GM12874 (cell line): ENCODE measurements around the gene ERGIC3.

Source experiments
- TF ChIP-seq, protein P1 (sequence below): IDR thresholded peaks from 2 replicates; pipeline ENCODE4 v1.5.1; 2011; ENCODE audit warnings: low read depth, mild to moderate bottlenecking, control low read depth, low read length, moderate library complexity; ENCODE audit not compliant: insufficient read depth

Gene ERGIC3

DNA sequence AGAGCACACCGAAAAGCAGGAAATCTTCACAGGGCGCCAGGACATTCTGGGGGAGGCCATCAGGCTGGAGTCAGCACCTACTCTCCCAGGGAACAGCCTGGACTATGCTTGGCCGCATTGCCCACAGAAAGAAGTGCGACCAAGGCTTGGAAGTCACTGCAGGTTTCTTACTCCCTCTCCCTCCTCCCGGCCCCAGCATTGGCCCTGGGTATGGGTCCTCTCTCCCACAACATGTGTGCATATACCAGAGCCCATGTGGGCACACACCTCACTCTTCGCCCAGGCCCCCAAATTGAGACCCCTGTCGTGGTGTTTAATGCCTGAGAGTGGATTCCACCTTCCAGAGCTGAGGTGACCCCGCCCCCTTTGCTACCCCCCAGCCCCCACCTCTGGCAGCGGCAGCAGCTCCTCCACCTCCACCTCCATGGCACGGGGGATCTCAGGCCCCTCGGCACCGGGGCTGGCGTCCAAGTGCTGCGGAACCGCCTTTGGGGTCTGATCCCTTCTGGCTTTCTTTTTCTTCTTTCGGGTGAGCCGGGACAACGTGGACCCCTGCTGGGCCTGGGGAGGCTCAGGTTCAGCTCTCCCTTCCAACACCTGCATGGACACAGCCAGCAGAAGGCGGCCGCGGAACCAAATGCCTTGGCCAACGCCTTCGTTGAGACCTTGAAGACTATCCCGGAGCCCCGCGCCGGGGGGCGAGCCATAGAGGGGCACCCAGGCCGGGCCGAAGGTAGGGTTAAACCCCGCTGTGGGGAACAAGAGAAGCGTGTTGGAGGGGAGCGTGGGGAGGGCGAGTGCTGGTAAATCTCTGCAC, 58.5 kb downstream of the ERGIC3 start:
- TF ChIP-seq, protein P1, sequence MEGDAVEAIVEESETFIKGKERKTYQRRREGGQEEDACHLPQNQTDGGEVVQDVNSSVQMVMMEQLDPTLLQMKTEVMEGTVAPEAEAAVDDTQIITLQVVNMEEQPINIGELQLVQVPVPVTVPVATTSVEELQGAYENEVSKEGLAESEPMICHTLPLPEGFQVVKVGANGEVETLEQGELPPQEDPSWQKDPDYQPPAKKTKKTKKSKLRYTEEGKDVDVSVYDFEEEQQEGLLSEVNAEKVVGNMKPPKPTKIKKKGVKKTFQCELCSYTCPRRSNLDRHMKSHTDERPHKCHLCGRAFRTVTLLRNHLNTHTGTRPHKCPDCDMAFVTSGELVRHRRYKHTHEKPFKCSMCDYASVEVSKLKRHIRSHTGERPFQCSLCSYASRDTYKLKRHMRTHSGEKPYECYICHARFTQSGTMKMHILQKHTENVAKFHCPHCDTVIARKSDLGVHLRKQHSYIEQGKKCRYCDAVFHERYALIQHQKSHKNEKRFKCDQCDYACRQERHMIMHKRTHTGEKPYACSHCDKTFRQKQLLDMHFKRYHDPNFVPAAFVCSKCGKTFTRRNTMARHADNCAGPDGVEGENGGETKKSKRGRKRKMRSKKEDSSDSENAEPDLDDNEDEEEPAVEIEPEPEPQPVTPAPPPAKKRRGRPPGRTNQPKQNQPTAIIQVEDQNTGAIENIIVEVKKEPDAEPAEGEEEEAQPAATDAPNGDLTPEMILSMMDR, result no peak

- TF ChIP-seq, protein P1, result peak; percentile 37; the same call in 1 of the 2 replicates
These were observed 59.4 kb downstream of the ERGIC3 start for GRCh38 chr20:35600993-35601973.

DNA sequence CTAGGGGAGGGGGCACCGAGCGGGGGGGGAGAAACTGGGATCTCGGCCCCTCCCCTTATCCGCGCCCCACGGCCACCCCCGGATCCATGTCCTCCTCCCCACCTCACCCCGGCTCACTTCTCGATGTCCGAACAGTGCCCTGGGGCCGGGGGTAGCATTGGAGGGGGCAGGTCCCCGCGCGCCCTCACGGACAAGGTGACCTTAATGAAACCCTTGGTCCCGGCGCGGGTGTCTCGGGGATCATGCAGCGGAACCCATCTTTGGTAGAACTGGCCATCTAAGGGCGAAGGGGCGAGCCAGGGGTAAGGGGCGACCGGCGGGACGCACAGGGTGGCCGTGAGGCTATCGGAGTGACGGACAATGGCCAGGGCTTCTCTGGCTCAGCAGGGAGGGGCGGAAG, 60.1 kb downstream of the ERGIC3 start:
- TF ChIP-seq, protein P1, result no peak

DNA sequence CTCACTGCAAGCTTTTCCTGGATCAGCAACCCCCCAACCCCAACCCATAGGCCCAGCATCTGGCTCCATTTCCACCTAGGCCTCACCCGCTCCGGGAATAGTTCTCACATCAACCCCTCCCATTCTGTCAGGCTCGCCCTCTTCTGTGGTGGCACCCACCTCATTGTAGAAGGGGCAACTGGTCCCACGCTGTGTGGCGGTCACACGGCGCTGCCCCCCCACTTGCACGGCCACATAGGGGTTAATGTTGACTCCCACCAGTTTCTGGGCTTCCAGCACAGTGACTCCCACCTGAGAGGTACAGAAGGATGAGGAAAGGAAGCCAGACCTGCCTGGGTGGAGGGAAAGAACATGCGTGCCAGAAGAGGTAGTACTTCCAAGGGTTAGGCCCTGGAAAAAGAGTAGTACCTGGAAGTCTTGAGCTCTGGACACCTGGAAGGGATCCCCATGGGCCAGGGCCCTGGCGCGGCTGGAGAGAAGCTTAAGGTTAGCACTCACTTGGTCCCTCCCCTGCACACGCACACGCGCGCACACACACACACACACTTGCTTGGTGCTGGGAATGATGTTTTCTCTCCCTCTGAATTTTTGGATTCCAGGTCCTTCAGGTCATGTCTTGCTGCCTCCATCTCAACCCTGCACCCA, 61.1 kb downstream of the ERGIC3 start:
- TF ChIP-seq, protein P1, result no peak

- TF ChIP-seq, protein P1, result no peak
These were observed 62.0 kb downstream of the ERGIC3 start for GRCh38 chr20:35603695-35604448.

DNA sequence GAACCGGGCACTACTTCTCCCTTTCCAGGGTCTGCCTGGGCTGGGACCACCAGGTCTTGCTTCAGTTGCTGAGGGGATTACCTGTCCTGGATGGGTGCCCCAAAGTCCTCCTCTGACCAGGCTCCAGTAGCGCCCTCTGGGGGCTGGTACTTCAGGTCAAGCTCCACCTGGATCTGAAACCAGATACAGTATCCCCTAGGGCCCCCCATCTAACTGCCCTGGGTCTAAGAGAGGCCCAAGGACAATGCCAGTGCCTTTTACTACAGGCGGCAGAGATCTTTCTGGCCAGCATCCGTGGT, 62.5 kb downstream of the ERGIC3 start:
- TF ChIP-seq, protein P1, result peak; percentile 57

DNA sequence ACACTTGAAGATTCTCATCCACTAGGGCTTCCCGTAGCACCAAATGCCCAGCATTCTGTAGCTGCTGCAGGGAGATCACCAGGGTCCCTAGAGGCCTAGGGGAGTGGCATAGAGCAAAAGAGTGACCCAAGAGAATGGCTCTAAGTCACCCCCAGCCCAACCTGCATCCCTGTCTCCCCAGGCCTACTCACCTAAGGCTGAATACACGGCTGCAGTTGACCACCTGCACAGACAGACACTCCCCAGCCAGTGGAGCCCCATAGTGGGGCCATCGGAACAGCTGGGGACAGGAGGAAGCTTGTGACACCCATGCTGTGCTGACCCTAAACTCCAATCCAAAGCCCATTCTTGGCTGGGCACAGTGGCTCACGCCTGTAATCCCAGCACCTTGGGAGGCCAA, 64.2 kb downstream of the ERGIC3 start:
- TF ChIP-seq, protein P1, result no peak
